GM12878 (cell line): ENCODE data around the gene DUOX1.

ENCODE experiments used
- CEBPZ ChIP-seq: fragments of 150-350 bp; IDR thresholded peaks from 2 replicates; pipeline ENCODE4 v1.6.1; 2016; ENCODE audit warnings: low read depth, low read length
- USF2 ChIP-seq: IDR thresholded peaks from 2 replicates; pipeline ENCODE4 v1.6.1; 2011; ENCODE audit warnings: low read depth, low read length, improper control_type of control experiment, borderline replicate concordance

- TF ChIP-seq USF2 (no peak), CEBPZ (no peak)
These were observed 37.2 kb downstream of the DUOX1 start for GRCh38 chr15:45166834-45167630.
